ENCODE results near the gene TMEM106A. TPM values are rescaled to one million over a fixed set of nuclear protein-coding genes. Genes with fewer than 3 reads are reported as not detected.

Gene TMEM106A
- total RNA-seq, 6 donors from 2014 or later = 5.8 to 68.1 (median 16.9) TPM

Small RNA genes within 50 kb of the gene (small RNA-seq; reads per million reads assigned to genes)
- 0 reads per million in 4 donors for gene AC060780.2
- 0 reads per million in 4 donors for gene AC060780.3
- gene RF00004 = 0 reads per million in 4 donors
- 0 reads per million in 4 donors for gene RNU2-1

Other genes starting within 250 kb of the TMEM106A start
- gene AARSD1, start 247.4 kb upstream of the TMEM106A start, total RNA-seq = 10 to 100 TPM; 10.9 to 70.2 (median 23.6) TPM
- gene PTGES3L, start 231.8 kb upstream of the TMEM106A start, total RNA-seq = 1 to 10 TPM in 2 of 6 donors, under 1 TPM in 3, not detected in 1; 0.11 to 7.3 (median 0.76) TPM
- gene RUNDC1, start 231.3 kb upstream of the TMEM106A start, total RNA-seq = 10 to 100 TPM; 13.6 to 26.2 (median 17.5) TPM
- 1,000 to 10,000 TPM in 2 of 6 donors, 100 to 1,000 TPM in 4; 534 to 1,192 (median 783) TPM for gene RPL27, start 213.5 kb upstream of the TMEM106A start, total RNA-seq
- 10 to 100 TPM; 17.8 to 69.0 (median 45.4) TPM for gene IFI35, start 205.1 kb upstream of the TMEM106A start, total RNA-seq
- gene VAT1, start 189.5 kb upstream of the TMEM106A start, total RNA-seq = 100 to 1,000 TPM; 122 to 343 (median 222) TPM
- 1 to 10 TPM in 1 of 6 donors, under 1 TPM in 3, not detected in 2; 0.15 to 2.0 (median 0.47) TPM for gene RND2, start 186.6 kb upstream of the TMEM106A start, total RNA-seq
- gene BRCA1, start 86.5 kb upstream of the TMEM106A start, total RNA-seq = 10 to 100 TPM in 3 of 6 donors, 1 to 10 TPM in 3; 4.3 to 15.7 (median 8.0) TPM
- gene NBR1, start 40.7 kb upstream of the TMEM106A start, total RNA-seq = 10 to 100 TPM; 52.4 to 95.5 (median 76.5) TPM
- 1 to 10 TPM in 1 of 6 donors, not detected in 5; 8.4 TPM for gene CCDC200, start 16.7 kb downstream of the TMEM106A start, total RNA-seq
- 1,000 to 10,000 TPM in 2 of 6 donors, not detected in 4; 5,003 to 8,653 TPM for gene RNU2-1, start 22.1 kb downstream of the TMEM106A start, total RNA-seq
- 10 to 100 TPM in 2 of 6 donors, 1 to 10 TPM in 4; 6.5 to 24.2 (median 9.4) TPM for gene ARL4D, start 187.1 kb downstream of the TMEM106A start, total RNA-seq